Measurements from ENCODE around the gene TOR3A.

DNA sequence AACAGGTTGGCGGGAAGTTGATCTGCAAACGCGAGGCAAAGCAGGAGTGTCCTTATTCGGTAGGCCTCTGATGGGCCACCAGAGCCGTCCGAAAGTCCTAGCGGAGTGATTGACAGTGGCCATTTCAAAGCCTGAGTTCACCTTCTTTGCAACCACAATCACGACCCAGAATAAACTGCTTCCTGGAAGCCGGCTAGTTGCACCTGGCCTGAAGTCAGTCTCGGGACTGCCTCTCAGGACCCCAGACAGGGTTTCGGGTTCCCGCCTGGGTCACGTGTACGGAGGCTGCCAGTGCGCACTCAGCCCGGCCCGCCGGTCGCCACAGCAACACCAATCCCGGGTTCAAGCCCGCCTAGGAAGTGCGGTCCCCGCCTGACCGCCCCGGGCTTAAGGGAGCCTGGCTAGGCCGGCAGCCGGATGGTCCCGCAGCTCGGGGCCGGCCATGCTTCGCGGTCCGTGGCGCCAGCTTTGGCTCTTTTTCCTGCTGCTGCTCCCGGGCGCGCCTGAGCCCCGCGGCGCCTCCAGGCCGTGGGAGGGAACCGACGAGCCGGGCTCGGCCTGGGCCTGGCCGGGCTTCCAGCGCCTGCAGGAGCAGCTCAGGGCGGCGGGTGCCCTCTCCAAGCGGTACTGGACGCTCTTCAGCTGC, at the start of gene TOR3A:
- TF ChIP-seq GATA2 (IDR thresholded peaks at IDR 0.05; ENCODE audit: low read depth, low read length) (no peak), GATA3 (IDR thresholded peaks at IDR 0.05; ENCODE audit: low read depth, low read length) (no peak)
